HTR-8/SVneo (cell line): Measurements from ENCODE around the gene OR52M1.
"Not testable (repeated sequence)": the region's sequence is repeated elsewhere in the genome, so short reads cannot be mapped to it uniquely, and the experiment has no call there.

Source experiments
- DNase-seq: peaks from one replicate; pipeline ENCODE4 v3.0.0; 2011; ENCODE audit warnings: low spot score, mixed read lengths; ENCODE audit not compliant: insufficient read length
- FAIRE-seq: peaks from 2 replicates; lab custom pipeline; 2011; peaks lifted over from hg19 to GRCh38; lab: Jason Lieb, UNC

Gene OR52M1, protein sequence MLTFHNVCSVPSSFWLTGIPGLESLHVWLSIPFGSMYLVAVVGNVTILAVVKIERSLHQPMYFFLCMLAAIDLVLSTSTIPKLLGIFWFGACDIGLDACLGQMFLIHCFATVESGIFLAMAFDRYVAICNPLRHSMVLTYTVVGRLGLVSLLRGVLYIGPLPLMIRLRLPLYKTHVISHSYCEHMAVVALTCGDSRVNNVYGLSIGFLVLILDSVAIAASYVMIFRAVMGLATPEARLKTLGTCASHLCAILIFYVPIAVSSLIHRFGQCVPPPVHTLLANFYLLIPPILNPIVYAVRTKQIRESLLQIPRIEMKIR

DNA sequence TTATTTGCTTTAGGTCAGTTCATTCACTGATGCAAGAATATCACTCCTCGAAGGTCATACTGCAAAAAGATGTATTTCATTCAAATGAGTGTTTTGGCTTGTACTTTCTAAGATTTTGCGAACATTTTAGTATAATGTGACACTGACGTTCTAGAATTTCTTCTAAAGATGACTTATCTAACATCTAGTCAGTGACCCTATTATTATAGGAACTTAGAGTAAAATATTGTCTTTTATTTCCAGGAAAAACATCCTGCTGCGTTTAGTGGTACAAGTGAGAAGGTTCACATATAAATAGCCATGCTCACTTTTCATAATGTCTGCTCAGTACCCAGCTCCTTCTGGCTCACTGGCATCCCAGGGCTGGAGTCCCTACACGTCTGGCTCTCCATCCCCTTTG lies at the start of gene OR52M1:
Gene OR52M1 (plus strand): TSS at position 301 of the 400 bp plus-strand sequence. CDS start 0 bp downstream, at position 301.
- no peak for DNase-seq
- no peak for FAIRE-seq

DNA sequence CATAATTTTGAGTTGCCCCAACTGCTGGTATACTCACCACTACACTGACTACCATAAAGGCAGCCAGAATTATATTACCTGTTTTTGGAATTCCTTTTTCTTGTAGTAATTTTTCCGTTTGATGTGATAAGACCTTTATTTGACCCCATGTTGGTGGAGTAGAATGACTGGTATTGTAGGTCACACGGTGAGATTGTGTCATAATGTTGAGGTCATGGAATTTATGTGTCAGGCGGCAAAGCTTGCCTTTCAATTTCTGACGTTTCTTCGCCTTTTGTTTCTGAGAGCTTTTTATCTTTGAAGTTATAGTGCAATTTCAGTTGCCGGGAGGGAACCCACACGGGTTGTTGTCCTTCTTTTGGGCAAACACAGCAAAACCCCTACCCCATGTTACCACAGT lies 49.5 kb upstream of the OR52M1 start:
- FAIRE-seq, result no peak

DNA sequence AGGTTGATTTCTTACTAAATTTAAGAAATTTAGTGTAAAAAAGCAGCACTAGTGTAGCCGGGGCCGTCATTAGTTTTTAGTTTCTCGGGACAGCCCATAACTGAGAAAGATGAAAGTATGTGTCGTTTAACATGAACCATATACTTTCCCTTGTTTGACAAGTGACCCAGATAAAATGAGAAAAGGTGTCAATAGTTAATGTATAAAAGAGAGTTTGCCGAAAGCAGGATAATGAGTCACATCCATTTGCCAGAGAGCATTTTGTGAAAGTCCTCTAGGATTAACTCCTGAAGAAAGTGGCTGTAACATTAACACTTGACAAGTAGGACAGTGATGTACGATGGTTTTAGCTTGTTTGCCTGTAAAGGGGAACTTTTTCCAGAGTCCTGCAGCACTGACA lies 49.0 kb upstream of the OR52M1 start:
- DNase-seq (no peak), FAIRE-seq (no peak)

More for the DNA sequence above, 49.5 kb upstream of the OR52M1 start:
- DNase-seq, result no peak

DNA sequence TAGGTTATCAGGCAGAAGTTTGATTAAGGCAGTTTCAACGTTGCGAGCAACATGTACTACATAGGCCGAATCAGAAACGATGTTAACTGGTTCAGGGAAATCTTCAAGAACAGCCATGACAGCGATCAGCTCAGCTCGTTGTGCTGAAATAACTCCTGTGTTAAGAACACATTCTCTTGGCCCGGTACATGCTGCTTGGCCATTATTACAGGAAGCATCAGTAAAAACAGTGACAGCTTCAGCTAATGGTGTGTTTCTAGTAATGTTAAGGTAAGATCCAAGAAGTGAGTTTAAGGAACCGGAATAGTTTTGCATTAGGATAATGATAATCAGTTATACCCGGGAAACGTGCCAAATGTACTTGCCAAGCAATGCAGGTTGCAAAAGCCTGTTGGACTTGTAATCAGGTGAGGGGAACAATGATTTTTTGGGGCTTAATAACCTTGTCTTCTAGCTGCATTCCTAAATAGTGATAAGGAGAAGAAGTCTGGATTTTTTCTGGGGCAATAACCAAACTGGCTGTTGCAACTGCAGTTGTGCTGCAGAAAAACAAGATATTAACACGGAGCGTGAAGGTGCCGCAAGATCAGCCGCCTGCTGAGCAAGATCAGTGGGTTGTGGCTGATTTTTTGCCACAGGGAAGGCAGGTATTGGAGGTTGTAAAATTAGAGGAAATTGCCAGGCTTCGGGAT lies 48.3 kb upstream of the OR52M1 start:
- no peak for FAIRE-seq
- no peak for DNase-seq

DNA sequence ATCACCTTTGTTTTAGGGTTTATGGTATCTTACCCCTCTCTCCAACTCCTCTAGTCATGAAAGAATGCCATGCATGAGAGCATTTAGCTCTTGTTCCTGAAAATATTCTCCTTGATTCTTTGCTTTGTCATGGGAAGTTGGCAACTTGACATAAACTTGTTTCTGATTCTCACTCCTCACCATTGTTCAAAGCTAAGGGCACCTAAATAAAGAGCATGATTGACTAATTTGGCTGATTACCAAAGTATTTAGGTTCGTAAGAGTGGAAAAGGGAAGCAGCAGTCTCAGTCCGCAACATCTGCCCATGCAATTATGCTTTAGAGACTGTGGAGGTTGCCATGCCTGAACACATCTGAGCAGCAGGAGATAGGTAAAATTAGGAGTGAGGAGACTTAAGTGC lies 36.1 kb upstream of the OR52M1 start:
- DNase-seq (no peak), FAIRE-seq (no peak)

DNA sequence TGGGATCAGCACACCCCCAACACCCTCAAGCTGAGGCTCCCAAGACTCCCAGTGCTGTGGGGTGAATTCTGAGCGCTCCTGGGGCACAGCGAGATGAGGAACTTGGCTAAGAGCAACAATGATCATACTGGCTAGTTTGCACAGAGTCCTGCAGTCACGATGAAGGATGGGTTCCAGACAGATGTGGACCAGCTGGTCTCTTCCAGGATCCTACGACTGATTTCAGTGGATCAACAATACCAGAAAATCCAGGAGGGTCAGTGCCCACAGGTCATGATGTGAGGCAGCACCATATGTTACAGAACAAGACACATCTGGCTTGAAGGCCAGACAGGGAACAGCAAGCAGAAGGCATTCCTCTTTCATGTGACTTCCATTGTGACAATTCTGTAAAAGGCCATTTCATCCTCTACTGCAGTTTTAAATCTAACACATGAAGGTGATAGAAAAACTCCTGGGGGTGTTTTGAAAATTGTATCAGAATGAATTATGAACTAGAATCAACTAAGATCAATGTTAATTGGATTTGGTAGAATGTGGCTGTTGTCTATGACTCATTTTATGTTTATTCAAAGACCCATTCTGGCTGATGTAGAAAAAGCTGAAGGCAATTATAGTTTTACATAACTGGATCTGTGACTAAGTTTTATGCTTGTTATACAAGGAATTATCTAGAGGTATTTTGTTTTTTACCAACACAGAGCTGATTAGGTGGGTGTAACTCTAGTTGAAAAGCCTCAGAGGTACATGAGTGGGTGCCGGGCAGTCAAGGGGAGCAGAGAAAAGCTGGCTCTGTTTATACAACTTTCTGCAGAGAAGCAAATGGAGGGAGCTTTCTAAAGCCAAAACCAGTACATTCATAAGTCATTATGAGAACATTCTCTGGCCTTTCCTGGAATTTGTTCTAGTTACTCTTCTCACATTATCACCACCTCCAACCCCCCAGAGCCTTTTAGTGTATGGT lies 33.4 kb upstream of the OR52M1 start:
- no peak for DNase-seq

DNA sequence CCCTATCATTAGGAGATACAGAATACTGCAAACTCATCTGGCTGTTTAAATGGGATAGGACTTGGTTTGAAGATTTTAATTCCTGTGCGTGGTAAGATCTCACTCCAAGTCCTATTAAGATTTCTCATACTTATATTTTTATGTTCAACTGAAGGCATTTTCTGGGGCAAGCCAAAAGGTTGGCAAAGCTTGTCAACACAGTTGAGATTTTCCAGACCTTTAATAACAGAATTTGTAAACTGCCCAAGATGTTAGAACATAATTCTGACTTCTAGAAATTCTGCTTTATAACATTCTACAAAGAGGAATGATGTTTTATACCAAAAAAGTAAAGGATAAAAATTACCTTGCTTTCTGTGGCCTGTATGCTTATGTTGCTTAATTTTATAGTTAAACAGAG lies 30.8 kb upstream of the OR52M1 start:
- FAIRE-seq, result no peak
- no peak for DNase-seq

More for the DNA sequence above, 33.4 kb upstream of the OR52M1 start:
- no peak for FAIRE-seq

DNA sequence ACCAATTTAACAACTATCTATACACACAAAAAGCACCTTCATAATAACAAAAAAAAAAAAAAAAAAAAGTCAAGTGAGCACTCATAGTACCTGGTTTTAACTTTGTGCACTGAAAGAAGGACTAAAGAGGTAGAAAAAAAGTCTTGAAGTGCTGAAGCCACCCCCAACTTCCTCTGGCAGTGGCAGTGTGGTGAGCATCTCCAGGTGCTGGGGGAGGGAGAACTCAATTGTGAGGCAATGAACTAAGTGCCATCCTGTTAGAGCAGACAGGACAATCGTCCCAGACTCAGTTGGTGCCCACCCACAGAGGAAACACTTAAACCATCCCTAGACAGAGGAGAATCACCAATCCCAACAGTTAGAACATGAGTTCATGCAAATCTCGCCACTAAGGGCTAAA lies 22.7 kb upstream of the OR52M1 start:
- FAIRE-seq, result no peak
- no peak for DNase-seq

DNA sequence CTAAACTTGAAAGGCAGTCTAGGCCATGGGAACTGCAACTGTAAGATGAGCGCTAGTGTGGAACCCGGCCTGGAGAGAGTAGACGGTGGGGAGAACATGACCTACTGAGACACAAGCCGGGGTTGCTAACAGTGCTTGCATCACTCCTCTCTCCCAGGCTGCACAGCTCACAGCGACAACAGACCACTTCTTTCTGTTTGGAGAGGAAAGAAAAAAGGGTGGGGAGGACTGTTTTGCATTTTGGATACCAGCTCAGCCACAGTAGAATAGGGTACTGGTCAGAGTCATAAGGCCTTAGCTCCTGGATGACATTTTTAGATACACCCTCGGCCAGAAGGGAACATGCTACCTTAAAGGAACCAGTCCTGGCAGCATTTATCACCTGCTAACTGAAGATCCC lies 22.2 kb upstream of the OR52M1 start:
- DNase-seq (no peak), FAIRE-seq (no peak)

DNA sequence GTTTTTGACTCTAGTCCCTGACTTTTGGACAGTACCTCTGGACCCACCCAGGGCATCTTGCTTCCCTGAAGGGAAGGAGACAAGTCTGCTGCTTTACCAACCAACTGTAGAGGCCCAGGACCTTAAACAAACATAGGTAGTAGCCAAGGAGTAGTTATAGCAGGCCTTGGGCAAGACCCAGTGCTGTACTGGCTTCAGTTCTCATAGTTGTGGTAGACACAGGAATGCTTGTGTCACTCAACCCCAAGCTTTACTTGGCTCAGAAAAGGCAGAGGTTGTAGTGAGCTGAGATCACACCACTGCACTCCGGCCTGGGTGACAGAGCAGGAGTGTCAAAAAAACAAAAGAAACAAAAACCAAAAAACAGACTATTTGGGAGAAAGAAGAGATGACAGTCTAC lies 21.3 kb upstream of the OR52M1 start:
- no peak for FAIRE-seq
- no peak for DNase-seq

DNA sequence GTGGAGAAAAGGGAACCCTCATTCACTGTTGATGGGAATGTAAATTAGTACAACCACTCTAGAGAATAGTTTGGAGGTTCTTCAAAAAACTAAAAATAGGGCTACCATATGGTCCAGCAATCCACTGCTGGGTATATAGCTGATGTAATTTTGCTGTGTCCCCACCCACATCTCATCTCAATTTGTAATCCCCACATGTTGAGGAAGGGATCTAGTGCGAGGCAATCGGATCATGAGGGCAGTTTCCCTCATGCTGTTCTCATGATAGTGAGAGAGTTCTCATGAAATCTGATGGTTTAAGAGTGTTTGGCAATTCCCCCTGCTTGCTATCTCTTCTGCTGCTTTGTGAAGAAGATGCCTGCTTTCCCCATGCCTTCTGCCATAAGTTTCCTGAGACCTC lies 17.1 kb upstream of the OR52M1 start:
- DNase-seq (no peak), FAIRE-seq (no peak)

DNA sequence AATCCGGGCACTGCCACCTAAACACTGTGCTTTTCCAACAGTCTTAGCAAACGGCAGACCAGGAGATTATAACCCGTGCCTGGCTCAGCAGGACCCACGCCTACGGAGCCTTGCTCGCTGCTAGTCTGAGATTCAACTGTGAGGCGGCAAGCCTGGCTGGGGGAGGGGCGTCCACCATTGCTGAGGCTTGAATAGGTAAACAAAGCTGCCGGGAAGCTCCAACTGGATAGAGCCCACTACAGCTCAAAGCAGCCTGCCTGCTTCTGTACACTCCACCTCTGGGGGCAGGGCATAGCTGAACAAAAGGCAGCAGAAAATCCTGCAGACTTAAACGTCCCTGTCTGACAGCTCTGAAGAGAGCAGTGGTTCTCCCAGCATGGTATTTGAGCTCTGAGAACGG lies 13.3 kb upstream of the OR52M1 start:
- not testable (repeated sequence) for FAIRE-seq

DNA sequence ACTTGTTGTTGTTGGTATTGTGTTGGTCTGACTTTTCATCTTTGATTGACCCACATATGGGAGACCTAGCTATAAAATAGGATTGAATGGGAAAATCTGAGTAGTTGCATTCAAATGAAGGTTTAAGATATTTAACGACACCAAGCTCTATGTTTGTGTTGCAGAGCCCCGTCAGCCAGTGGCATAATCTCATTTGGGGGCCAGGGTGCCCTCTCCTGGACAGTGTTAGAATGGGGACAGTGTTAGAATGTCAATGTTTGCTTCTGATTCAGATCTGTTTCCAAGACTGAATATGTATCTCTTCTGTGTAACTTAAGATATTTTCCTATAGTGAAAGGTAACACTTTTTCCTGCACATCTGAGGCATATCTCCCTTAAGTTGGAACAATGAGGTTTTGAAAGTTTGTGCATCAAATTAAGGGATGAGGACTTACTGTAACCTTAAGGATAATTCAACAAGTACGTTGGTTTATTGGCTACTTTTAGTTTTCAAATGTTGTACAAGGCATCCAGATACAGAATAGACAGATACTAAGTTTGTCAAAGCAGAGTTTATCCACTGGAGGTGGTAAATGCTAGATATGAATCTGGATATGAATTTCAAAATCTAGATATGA lies 5.3 kb upstream of the OR52M1 start:
- DNase-seq (peak; percentile 17), FAIRE-seq (no peak)

More for the DNA sequence above, 13.3 kb upstream of the OR52M1 start:
- DNase-seq, result not testable (repeated sequence)

DNA sequence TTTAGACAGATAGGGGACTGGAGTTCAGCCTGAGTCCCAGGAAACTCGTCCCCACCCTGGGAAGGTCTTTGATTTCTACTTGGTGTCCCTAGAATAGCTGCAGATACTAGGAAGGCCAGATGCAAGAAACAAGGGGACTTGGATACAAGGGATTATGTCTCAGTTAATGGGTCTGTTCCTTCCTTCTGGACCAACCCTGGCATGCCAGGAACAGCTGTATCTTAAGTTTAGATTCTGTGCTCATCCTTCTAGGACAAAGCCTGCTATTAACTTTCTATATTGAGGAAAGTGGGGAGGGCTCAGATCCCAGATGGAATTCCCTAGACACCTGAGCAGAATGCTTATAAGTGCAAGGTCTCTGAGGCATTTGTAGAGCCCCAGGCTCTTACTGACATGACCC lies 3.9 kb upstream of the OR52M1 start:
- no peak for FAIRE-seq
- DNase-seq, result no peak

DNA sequence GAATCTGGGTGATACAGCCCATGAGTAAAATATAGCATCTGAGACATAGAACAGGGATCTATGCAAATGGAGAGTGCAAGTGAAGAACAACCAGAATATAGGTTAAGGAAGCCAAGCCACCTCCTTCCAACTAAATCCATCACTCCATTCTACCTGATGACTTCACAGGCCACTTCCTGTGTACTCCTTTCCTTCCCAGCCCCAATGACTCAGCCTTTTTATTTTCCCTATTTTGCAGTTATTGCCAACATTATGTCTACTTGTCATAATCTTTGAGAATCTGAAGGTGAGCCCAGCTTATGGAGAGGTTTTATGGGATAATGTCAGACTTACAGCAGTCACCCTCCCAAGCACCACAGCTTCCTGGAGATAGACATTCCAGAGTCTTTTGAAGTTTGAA lies 1.4 kb upstream of the OR52M1 start:
- no peak for DNase-seq
- FAIRE-seq, result no peak

DNA sequence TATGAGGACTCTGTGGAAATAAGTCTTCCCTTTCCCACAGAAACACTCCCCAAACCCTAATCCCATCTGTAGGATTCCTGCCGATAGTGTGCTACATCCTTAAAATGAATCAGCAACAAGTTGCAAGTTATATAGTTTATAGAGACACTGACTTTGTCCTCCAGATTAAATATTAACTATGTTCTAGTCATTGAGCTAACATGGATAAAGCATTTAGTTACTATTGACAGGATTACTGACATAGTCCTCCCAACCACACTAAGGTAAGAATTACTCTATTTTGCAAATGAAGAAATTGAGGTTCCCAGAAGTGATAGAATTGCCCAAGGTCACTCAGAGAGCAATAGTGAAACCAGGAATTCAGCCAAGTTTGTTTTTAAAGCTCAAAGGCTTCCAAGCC lies 1.9 kb downstream of the OR52M1 start:
- DNase-seq (no peak), FAIRE-seq (no peak)

DNA sequence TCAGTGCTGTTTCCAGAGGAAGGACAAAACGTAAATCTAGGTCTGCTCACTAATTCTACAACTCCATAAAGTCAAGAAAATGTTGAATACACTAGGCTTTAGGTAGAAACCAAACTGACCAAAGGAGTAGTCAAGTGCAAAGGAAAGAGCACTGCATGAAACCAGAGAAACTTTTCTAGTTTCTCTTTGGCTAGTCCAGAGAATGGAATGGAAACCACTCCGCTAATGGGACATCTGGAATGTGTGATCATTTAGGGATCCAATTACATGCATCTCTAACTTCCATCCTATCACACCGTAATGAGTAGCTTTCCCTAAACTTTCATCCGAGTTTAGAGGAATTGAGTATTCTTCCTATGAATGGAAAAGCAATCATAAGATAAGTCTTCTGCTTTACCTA lies 2.4 kb downstream of the OR52M1 start:
- FAIRE-seq (no peak), DNase-seq (no peak)

DNA sequence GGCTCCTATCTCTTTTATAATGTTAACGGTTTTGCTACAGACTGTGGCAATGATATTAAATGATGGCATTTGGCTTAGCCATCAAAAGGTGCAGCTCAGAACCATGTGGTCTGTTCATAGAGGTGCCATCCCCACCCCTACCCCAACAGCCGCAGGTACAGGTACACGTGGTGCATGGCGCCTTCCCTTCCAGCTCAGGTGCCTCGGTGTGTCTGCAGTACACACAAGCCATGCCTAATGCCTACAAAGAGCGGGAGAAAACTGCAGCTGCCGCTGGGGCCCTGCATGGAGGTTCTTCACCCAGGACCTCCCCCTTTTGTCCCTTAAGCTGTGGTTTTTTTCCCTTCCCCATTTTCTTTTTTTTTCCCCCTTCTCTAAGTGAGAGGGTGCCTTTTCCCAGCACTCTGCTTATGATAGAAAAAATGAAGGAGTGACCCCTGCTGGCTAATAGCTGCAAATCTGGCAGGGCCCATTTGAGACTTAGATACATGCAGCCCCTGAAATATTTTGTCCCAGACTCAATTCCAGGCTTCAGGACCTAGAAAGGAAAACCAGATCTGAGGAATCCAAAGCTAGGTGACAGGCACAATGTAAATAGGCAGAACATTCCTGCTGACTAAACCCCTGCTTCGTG lies 6.5 kb downstream of the OR52M1 start:
- FAIRE-seq (no peak), DNase-seq (no peak)

DNA sequence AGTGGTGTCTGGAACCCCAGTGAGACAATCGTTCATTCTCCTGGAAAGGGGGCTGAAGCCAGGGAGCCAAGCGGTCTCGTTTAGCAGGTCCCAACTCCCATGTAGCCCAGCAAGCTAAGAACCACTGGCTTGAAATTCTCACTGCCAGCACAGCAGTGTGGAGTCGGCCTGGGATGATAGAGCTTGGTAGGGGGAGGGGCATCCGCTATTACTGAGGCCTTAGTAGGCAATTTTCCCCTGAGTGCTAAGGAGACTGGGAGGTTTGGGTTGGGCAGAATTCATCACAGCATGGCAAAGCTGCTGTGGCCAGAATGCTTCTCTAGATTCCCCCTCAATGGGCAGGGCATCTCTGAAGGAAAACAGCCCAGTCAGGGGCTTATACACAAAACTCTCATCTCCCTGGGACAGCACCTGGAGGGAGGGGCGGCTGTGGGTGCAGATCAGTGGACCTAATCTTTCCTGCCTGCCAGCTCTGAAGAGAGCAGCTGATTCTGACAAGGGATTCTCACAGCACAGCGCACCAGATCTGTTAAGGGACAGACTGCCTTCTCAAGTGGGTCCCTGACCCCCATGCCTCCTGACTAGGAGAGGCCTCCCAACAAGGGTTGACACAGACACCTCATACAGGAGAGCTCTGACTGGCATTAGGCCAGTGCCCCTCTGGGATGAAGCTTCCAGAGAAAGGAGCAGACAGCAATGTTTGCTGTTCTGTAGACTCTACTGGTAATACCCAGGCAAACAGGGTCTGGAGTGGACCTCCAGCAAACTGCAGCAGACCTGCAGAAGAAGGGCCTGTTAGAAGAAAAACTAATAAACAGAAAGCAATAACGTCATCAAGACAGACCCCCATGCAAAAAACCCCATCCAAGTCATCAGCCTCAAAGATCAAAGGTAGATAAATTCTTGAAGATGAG lies 14.8 kb downstream of the OR52M1 start:
- FAIRE-seq (no peak), DNase-seq (no peak)
